ENCODE data around the gene WDR11. TPM values are rescaled to one million over a fixed set of nuclear protein-coding genes. Genes with fewer than 3 reads are reported as not detected.

Gene WDR11
- total RNA-seq, 1 donor from 2014 or later, result 60.8 TPM

DNA sequence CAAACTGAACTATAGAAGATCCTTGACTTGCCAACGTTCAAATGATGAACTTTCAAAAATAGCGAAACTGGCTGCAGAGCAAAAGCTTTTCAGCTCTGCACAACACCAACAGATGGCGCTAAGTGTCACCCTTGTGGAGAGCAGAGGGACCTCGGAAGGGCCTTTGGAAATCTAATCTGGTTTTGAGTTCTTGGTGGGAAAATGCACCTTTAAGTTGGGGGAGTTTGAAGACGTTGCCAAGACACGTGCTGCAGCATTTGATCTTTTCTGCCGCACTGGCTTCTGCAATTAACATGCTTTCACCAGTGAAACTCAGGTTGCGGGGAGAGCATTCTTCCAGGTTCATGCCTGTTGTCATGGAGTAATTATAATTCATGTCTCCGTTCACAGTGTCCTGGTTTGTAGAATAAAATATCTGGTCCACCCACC is 26.3 kb upstream of the WDR11 start:
- Histone ChIP-seq H3K4me3 (ENCODE audit: low read depth, low read length) (no peak overlapping the region), H3K36me3 (ENCODE audit: control insufficient read depth, insufficient read depth, low read length) (no peaks in the 10 kb centered on the region), H3K27me3 (ENCODE audit: control insufficient read depth, insufficient read depth, low read length) (no peaks in the 10 kb centered on the region)
- TF ChIP-seq, protein P1, sequence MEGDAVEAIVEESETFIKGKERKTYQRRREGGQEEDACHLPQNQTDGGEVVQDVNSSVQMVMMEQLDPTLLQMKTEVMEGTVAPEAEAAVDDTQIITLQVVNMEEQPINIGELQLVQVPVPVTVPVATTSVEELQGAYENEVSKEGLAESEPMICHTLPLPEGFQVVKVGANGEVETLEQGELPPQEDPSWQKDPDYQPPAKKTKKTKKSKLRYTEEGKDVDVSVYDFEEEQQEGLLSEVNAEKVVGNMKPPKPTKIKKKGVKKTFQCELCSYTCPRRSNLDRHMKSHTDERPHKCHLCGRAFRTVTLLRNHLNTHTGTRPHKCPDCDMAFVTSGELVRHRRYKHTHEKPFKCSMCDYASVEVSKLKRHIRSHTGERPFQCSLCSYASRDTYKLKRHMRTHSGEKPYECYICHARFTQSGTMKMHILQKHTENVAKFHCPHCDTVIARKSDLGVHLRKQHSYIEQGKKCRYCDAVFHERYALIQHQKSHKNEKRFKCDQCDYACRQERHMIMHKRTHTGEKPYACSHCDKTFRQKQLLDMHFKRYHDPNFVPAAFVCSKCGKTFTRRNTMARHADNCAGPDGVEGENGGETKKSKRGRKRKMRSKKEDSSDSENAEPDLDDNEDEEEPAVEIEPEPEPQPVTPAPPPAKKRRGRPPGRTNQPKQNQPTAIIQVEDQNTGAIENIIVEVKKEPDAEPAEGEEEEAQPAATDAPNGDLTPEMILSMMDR (IDR thresholded peaks at IDR 0.05; ENCODE audit: insufficient read depth, low read length, severe bottlenecking), result peak; percentile 73
- DNase-seq (ENCODE audit: low read depth), result peak; percentile 35
- FAIRE-seq, result no peak

DNA sequence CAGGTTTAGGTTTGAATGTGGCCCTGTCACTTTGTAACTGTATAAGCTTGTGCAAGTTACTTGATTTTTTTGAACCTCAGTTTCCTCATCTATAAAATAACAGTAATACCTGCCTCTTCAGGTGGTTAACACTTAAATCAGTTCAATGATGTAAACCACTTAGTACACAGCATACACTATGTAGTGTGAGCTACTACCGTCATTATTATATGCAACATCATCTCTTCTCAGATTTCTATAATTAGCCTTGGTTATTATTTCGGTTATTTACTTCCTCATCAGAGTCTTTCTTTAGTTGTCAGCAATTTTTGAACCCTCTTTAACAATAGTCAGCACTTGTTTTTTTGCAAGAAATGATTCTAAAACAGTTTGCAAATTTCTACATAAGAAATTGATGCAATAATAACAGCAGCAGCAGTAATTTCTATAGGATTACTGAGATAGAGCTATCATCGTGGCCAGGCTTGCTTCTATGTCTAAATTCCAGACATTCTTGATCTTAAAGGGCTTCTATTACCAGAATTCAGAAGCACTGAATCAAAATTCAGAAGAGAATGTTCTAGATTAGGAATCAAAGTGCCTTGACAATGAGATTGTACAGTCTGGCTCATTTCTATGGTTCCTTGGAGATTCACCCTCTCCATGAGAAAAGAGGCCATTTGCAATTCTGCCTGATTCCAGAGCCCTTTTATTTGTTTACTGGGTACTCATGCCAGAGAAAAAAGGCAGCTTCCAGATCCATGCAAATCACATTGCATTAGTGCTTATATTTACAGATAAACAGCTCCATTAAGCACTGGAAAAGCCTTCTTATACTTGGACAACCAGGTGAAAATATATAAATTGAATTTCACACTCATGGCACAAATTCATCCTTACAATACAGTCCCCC is 25.0 kb upstream of the WDR11 start:
- Histone ChIP-seq H3K27me3 (ENCODE audit: control insufficient read depth, insufficient read depth, low read length) (no peaks in the 10 kb centered on the region), H3K4me3 (ENCODE audit: low read depth, low read length) (no peak overlapping the region), H3K36me3 (ENCODE audit: control insufficient read depth, insufficient read depth, low read length) (no peaks in the 10 kb centered on the region)
- DNase-seq (ENCODE audit: low read depth) (no peak), FAIRE-seq (no peak)
- TF ChIP-seq, protein P1 (IDR thresholded peaks at IDR 0.05; ENCODE audit: insufficient read depth, low read length, severe bottlenecking), result no peak

DNA sequence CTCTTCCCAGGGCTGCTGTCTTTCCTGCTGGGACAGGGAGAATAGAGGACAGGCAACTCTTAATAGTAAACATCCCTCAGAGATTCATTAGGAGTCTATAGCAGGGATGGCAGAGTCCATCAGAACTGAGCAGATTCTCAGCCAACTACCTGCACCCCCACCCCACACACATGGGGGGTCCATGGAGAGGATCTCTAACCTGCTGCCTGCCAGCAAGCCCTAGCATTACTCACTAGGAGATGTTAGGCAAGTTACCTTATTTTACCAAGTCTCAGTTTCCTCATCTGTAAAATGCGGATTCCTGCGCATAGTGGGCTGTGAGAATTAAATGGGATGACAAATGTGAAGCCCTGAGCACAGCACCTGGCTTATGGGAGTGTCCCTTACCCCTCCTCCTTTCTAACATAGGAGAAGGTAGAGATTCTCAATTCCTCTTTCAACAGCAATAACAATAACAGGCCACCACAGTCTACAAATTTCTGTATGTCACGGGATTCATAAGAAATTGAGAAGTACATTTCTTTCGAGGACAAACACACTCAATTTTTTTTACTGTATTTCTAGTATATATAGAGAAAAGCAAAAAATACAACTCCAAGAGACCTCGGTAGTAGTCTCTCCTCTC is 23.8 kb upstream of the WDR11 start:
- DNase-seq (ENCODE audit: low read depth) (no peak), FAIRE-seq (no peak)
- Histone ChIP-seq H3K4me3 (ENCODE audit: low read depth, low read length) (no peak overlapping the region), H3K36me3 (ENCODE audit: control insufficient read depth, insufficient read depth, low read length) (no peaks in the 10 kb centered on the region), H3K27me3 (ENCODE audit: control insufficient read depth, insufficient read depth, low read length) (no peaks in the 10 kb centered on the region)
- TF ChIP-seq, protein P1 (IDR thresholded peaks at IDR 0.05; ENCODE audit: insufficient read depth, low read length, severe bottlenecking), result no peak

DNA sequence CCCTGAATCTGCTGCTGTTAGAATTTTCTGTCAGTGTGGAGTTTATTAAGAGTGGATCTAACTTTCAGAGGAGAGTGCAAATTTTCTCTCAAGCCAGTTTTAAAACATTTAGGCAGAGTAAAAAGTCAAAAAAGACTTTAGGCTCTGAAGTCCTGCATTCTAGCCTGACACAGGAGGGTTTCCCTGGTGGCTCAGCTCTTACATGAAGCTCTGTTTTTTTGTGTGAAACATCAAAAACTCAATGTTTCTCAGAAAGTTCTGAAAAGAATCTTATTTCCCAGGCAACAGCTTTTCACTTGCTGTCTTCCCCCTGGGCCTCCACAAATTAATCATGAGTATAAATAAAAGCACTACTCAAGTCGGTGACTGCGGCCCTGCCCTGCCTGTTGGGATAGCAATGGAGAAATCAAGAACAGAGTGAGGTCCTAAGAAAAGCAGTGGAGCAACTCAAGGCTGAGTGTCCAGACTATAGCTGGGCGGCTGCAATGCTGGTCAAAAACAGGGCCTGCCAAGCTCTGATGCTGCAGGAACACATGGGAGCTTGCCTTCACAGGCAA is 22.3 kb upstream of the WDR11 start:
- FAIRE-seq (no peak), DNase-seq (ENCODE audit: low read depth) (no peak)
- Histone ChIP-seq H3K27me3 (ENCODE audit: control insufficient read depth, insufficient read depth, low read length) (no peaks in the 10 kb centered on the region), H3K4me3 (ENCODE audit: low read depth, low read length) (no peak overlapping the region), H3K36me3 (ENCODE audit: control insufficient read depth, insufficient read depth, low read length) (no peaks in the 10 kb centered on the region)
- TF ChIP-seq, protein P1 (IDR thresholded peaks at IDR 0.05; ENCODE audit: insufficient read depth, low read length, severe bottlenecking), result no peak

DNA sequence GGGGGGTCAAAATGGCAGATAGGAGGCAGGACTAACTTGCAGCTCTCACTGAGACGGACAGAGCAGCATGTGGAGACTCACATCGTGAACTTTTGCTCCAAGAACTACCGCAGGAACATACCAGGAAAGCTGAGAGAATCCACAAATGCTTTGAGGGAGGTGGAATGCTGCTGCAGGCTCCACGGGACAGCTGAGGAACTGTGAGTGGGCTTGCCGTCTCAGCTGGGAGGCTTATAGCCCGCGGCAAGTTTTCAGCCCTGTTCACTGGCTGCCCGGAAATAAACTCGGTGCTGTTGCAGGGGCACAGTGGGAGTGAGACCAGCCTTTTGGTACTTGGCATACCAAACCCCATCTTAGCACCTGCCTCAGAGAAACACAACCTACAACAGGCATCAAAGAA is 19.1 kb upstream of the WDR11 start:
- TF ChIP-seq, protein P1 (IDR thresholded peaks at IDR 0.05; ENCODE audit: insufficient read depth, low read length, severe bottlenecking), result no peak
- no peaks in the 10 kb centered on the region for H3K27me3 ChIP-seq (ENCODE audit: control insufficient read depth, insufficient read depth, low read length)
- no peaks in the 10 kb centered on the region for H3K36me3 ChIP-seq (ENCODE audit: control insufficient read depth, insufficient read depth, low read length)
- FAIRE-seq, result no peak
- H3K4me3 ChIP-seq (ENCODE audit: low read depth, low read length), result no peak overlapping the region
- DNase-seq (ENCODE audit: low read depth), result no peak

Data from bronchial epithelial cell (primary cell).